GM12872 (cell line): ENCODE results near the gene GSTM5.

ENCODE experiments used
- CTCF ChIP-seq: IDR thresholded peaks from 3 replicates; pipeline ENCODE4 v1.5.1; 2011; ENCODE audit warnings: low read depth, mild to moderate bottlenecking, low read length, moderate library complexity; ENCODE audit not compliant: insufficient read depth

The GSTM5 gene

GRCh38 chr1:109687641-109688499 lies 24.2 kb upstream of the GSTM5 start, which contains the start of gene GSTM1:
Gene GSTM1 (plus strand): TSS chr1:109687817. CDS start chr1:109687874, 57 bp downstream.
- no peak for TF ChIP-seq CTCF

GRCh38 chr1:109689844-109690405 lies 22.1 kb upstream of the GSTM5 start:
- TF ChIP-seq CTCF, result no peak

GRCh38 chr1:109691759-109692158 lies 20.3 kb upstream of the GSTM5 start:
- TF ChIP-seq CTCF, result no peak

- TF ChIP-seq CTCF, result no peak
Measured at GRCh38 chr1:109697066-109697465, 15.0 kb upstream of the GSTM5 start.

GRCh38 chr1:109704173-109704572 lies 7.9 kb upstream of the GSTM5 start:
- no peak for TF ChIP-seq CTCF

GRCh38 chr1:109705411-109705810 lies 6.6 kb upstream of the GSTM5 start:
- no peak for TF ChIP-seq CTCF

- no peak for TF ChIP-seq CTCF
Measured at GRCh38 chr1:109712321-109712864, 342 bp downstream of the GSTM5 start.
